A549 treated with AZD2906 at 1 μM for 4 hours (cell line): Measurements from ENCODE around the gene TRPM3. TPM values are rescaled to one million over a fixed set of nuclear protein-coding genes. Genes with fewer than 3 reads are reported as not detected.

ENCODE experiments used
- total RNA-seq: library from RNA; stranded (reverse); fragments of 200-300 nt; extraction: Qiagen RNA extraction; gene quantifications from 5 replicates; pipeline ENCODE4 v1.2.3, GENCODE V29; 2022

Gene TRPM3
- total RNA-seq = not detected in 5 replicates

GRCh38 chr9:71121275-71122021, at the start of gene TRPM3:
Gene TRPM3, minus strand, starts transcription at chr9:71121621. Its CDS starts 267 bp downstream, at chr9:71121354.

